Activated CD8-positive, alpha-beta T cell treated with anti-CD3 and anti-CD28 coated beads for 36 hours (primary cell): ENCODE data around the gene TGM1. TPM values are rescaled to one million over a fixed set of nuclear protein-coding genes. Genes with fewer than 3 reads are reported as not detected.

Experiments
- ATAC-seq: fragments of 200-7000 bp; cut with Tn5 transposase; one replicate; pipeline ENCODE4 v1.10.0; 2021; ENCODE audit warnings: mild to moderate bottlenecking, moderate library complexity
- CTCF ChIA-PET: fragments of 350-600 bp; sonication (Branson Sonifier 250); formaldehyde crosslinking; loops from one replicate; lab custom pipeline; 2021; ENCODE audit warnings: antibody characterized with exemption; lab: Charles Lee
- POLR2A ChIA-PET: fragments of 350-600 bp; sonication (Branson Sonifier 250); formaldehyde crosslinking; loops from one replicate; lab custom pipeline; 2021; ENCODE audit warnings: antibody characterized with exemption; lab: Charles Lee
- DNase-seq: peaks from one replicate; pipeline ENCODE4 v3.0.0-alpha.2; 2020
- H3K27ac Mint-ChIP-seq: one replicate; pipeline ENCODE4 v1.8.0; 2021; ENCODE audit warnings: mild to moderate bottlenecking, mixed read lengths
- H3K27me3 Mint-ChIP-seq: one replicate; pipeline ENCODE4 v1.8.0; 2021; ENCODE audit warnings: mixed read lengths
- H3K36me3 Mint-ChIP-seq: one replicate; pipeline ENCODE4 v1.8.0; 2021; ENCODE audit warnings: low read depth, mixed read lengths
- H3K4me1 Mint-ChIP-seq: one replicate; pipeline ENCODE4 v1.8.0; 2021; ENCODE audit warnings: low read depth, mixed read lengths
- H3K4me3 Mint-ChIP-seq: one replicate; pipeline ENCODE4 v1.8.0; 2021; ENCODE audit warnings: mild to moderate bottlenecking, moderate library complexity, mixed read lengths
- H3K9me3 Mint-ChIP-seq: one replicate; pipeline ENCODE4 v1.8.0; 2021; ENCODE audit warnings: mixed read lengths
- CTCF ChIP-seq: fragments of 200-600 bp; IDR thresholded peaks from one replicate; pipeline ENCODE4 v1.8.0; 2022; ENCODE audit warnings: antibody characterized with exemption, mild to moderate bottlenecking
- intact Hi-C: fragments of 100-400 bp; cut with micrococcal nuclease; formaldehyde crosslinking; loops from one replicate; pipeline ENCODE4 v1.10.0; 2022
- total RNA-seq, 2 experiments: library from RNA; stranded (reverse); gene quantifications; one replicate each; pipeline ENCODE4 v1.2.3, GENCODE V29; 2021

The TGM1 gene
- 1 to 10 TPM; 3.0 to 3.1 TPM for total RNA-seq

- H3K36me3 Mint-ChIP-seq: peaks cover 8% of the 10 kb centered on the region
- peak; percentile 34 for ATAC-seq
- no peaks in the 10 kb centered on the region for H3K27me3 Mint-ChIP-seq
- no peak for TF ChIP-seq CTCF
- H3K4me1 Mint-ChIP-seq: no peaks in the 10 kb centered on the region
- H3K4me3 Mint-ChIP-seq: no peak within 1 kb of the TSS
- no peaks in the 10 kb centered on the region for H3K9me3 Mint-ChIP-seq
- no peak for DNase-seq
- ChIA-PET CTCF (interaction anchor here (1.1 to 2.1 kb wide), 5 partner anchors 8 to 47 kb away, joined by 3 to 9 read pairs (median 4); partner anchors contain the start of genes LTB4R2, RABGGTA and TINF2), POLR2A (interaction anchor here (0.9 to 2.0 kb wide), 4 partner anchors 8 to 168 kb away, joined by 3 to 10 read pairs (median 4); partner anchors contain the start of gene RABGGTA)
- no peak within 1 kb of the TSS for H3K27ac Mint-ChIP-seq
- intact Hi-C loops: no loop called here
These were observed at the start of gene TGM1 for GRCh38 chr14:24262821-24263733. Gene TGM1 (minus strand): TSS chr14:24263177. CDS start chr14:24262352, 825 bp downstream.

GRCh38 chr14:24311837-24312615 is 49.0 kb upstream of the TGM1 start:
- intact Hi-C loops: no loop called here
- H3K27me3 Mint-ChIP-seq: no peaks in the 10 kb centered on the region
- CTCF ChIA-PET: interaction anchor here (1.2 to 28.2 kb wide), 8 partner anchors 10 to 125 kb away, joined by 3 to 873 read pairs (median 38); partner anchors contain the start of genes ADCY4, DHRS1, GMPR2 and KHNYN

GRCh38 chr14:24310646-24311604 is 47.9 kb upstream of the TGM1 start, which contains the start of gene LTB4R:
Gene LTB4R (plus strand): TSS chr14:24311502. CDS start chr14:24315652, 4,150 bp downstream.
- ChIA-PET POLR2A (interaction anchor here (0.7 to 5.3 kb wide), 19 partner anchors 11 to 131 kb away, joined by 3 to 54 read pairs (median 4); partner anchors contain the start of genes CBLN3, CHMP4A, DHRS1 and GMPR2), CTCF (interaction anchor here (0.8 to 28.2 kb wide), 13 partner anchors 8 to 126 kb away, joined by 3 to 873 read pairs (median 34); partner anchors contain the start of genes ADCY4, DHRS1, GMPR2 and KHNYN)
- Mint-ChIP-seq H3K4me1 (peaks cover 66% of the 10 kb centered on the region), H3K9me3 (no peaks in the 10 kb centered on the region), H3K4me3 (peak within 1 kb of the TSS; percentile 58), H3K36me3 (peaks cover 35% of the 10 kb centered on the region), H3K27ac (peak within 1 kb of the TSS; percentile 81), H3K27me3 (no peaks in the 10 kb centered on the region)
- DNase-seq: peak; percentile 74
- TF ChIP-seq CTCF: peak; percentile 63
- peak; percentile 87 for ATAC-seq
- intact Hi-C loops: no loop called here

More at GRCh38 chr14:24311837-24312615, 49.0 kb upstream of the TGM1 start:
- H3K27ac Mint-ChIP-seq: peak overlapping the region; percentile 81
- peak overlapping the region; percentile 58 for H3K4me3 Mint-ChIP-seq
- ATAC-seq (no peak), DNase-seq (no peak)
- no peak for TF ChIP-seq CTCF
- POLR2A ChIA-PET: interaction anchor here (1.0 to 5.3 kb wide), 12 partner anchors 12 to 130 kb away, joined by 3 to 54 read pairs (median 4); partner anchors contain the start of genes CBLN3, CHMP4A, DHRS1 and KHNYN
- peaks cover 66% of the 10 kb centered on the region for H3K4me1 Mint-ChIP-seq
- no peaks in the 10 kb centered on the region for H3K9me3 Mint-ChIP-seq
- peaks cover 27% of the 10 kb centered on the region for H3K36me3 Mint-ChIP-seq

GRCh38 chr14:24310265-24310645 is 47.3 kb upstream of the TGM1 start:
- peak overlapping the region; percentile 51 for H3K27ac Mint-ChIP-seq
- POLR2A ChIA-PET: interaction anchor here (1.0 to 5.3 kb wide), 9 partner anchors 10 to 127 kb away, joined by 3 to 54 read pairs (median 6); partner anchors contain the start of genes CBLN3, DHRS1, GMPR2 and KHNYN
- ATAC-seq (no peak), DNase-seq (no peak)
- H3K27me3 Mint-ChIP-seq: no peaks in the 10 kb centered on the region
- CTCF ChIA-PET: interaction anchor here (0.8 to 28.2 kb wide), 14 partner anchors 9 to 127 kb away, joined by 3 to 873 read pairs (median 26); partner anchors contain the start of genes ADCY4, DHRS1, GMPR2 and KHNYN
- peak overlapping the region; percentile 58 for H3K4me3 Mint-ChIP-seq
- peaks cover 39% of the 10 kb centered on the region for H3K36me3 Mint-ChIP-seq
- no peak for TF ChIP-seq CTCF
- H3K4me1 Mint-ChIP-seq: peaks cover 61% of the 10 kb centered on the region
- no peaks in the 10 kb centered on the region for H3K9me3 Mint-ChIP-seq
- intact Hi-C loops: no loop called here
